HepG2 (cell line): ENCODE results near the gene ING1. TPM values are rescaled to one million over a fixed set of nuclear protein-coding genes. Genes with fewer than 3 reads are reported as not detected.

Experiments used
- CHD4 ChIP-seq: fragments of 200-600 bp; sonication (generic); IDR thresholded peaks from 2 replicates; pipeline ENCODE4 v1.7.0; 2017; ENCODE audit warnings: mild to moderate bottlenecking, low read length, borderline replicate concordance
- CREB1 ChIP-seq, 2 experiments: fragments of 450-650 bp in 1 of 2; IDR thresholded peaks; 2 replicates each; pipeline ENCODE4 v1.6.1; 2016 to 2017; ENCODE audit warnings: control low read depth in 1 of 2, mild to moderate bottlenecking in 1 of 2, missing compliant biosample characterization in 1 of 2, missing genetic modification characterization in 1 of 2
- HIC2 ChIP-seq: sonication (generic); formaldehyde crosslinking; IDR thresholded peaks from 2 replicates; pipeline ENCODE4 v1.9.0; 2022; ENCODE audit warnings: low read depth, missing genetic modification reagents
- HINFP ChIP-seq: sonication (generic); formaldehyde crosslinking; IDR thresholded peaks from 2 replicates; pipeline ENCODE4 v1.4.0; 2020; ENCODE audit warnings: low read depth, mild to moderate bottlenecking, missing genetic modification reagents
- ISX ChIP-seq: sonication (generic); formaldehyde crosslinking; conservative IDR thresholded peaks from 2 replicates; pipeline ENCODE4 v1.5.0; 2020; ENCODE audit warnings: missing genetic modification reagents
- JUND ChIP-seq: sonication (generic); formaldehyde crosslinking; IDR thresholded peaks from 2 replicates; pipeline ENCODE4 v1.8.0; 2022; ENCODE audit warnings: mild to moderate bottlenecking, missing genetic modification reagents
- KDM1A ChIP-seq: IDR thresholded peaks from 2 replicates; pipeline ENCODE4 v1.6.1; 2016; ENCODE audit warnings: missing compliant biosample characterization
- KMT2A ChIP-seq: sonication (generic); formaldehyde crosslinking; IDR thresholded peaks from 2 replicates; pipeline ENCODE4 v1.4.0; 2020; ENCODE audit warnings: missing genetic modification reagents
- SP2 ChIP-seq: sonication (generic); formaldehyde crosslinking; IDR thresholded peaks from 2 replicates; pipeline ENCODE4 v1.5.1; 2020; ENCODE audit warnings: mild to moderate bottlenecking, missing genetic modification reagents
- SRY ChIP-seq: sonication (generic); formaldehyde crosslinking; IDR thresholded peaks from 2 replicates; pipeline ENCODE4 v1.8.0; 2022; ENCODE audit warnings: mild to moderate bottlenecking, missing genetic modification reagents
- ZBTB10 ChIP-seq: sonication (generic); formaldehyde crosslinking; IDR thresholded peaks from 2 replicates; pipeline ENCODE4 v1.4.0; 2020; ENCODE audit warnings: missing genetic modification reagents, borderline replicate concordance
- ZNF232 ChIP-seq: sonication (generic); formaldehyde crosslinking; IDR thresholded peaks from 2 replicates; pipeline ENCODE4 v1.4.0; 2020; ENCODE audit warnings: missing genetic modification reagents, borderline replicate concordance
- ZNF292 ChIP-seq: sonication (generic); formaldehyde crosslinking; IDR thresholded peaks from 2 replicates; pipeline ENCODE4 v1.8.1; 2022; ENCODE audit warnings: mild to moderate bottlenecking, low read depth, missing genetic modification reagents, borderline replicate concordance
- ZNF430 ChIP-seq: sonication (generic); formaldehyde crosslinking; IDR thresholded peaks from 2 replicates; pipeline ENCODE4 v1.9.0; 2021; ENCODE audit warnings: mild to moderate bottlenecking, missing genetic modification reagents
- ZNF557 ChIP-seq: sonication (generic); formaldehyde crosslinking; IDR thresholded peaks from 2 replicates; pipeline ENCODE4 v1.4.0; 2020; ENCODE audit warnings: missing genetic modification reagents
- polyA plus RNA-seq, 8 experiments: library from polyadenylated mRNA; depleted of rRNA in 3 of 8; stranded (reverse) in 7 of 8; unstranded in 1 of 8; fragments of >200 nt; fragmentation: Illumina TruSeq in 4 of 8; extraction: Trizol in 4 of 8; gene quantifications; 2 replicates each; pipeline versions ENCODE4 v1.2.1 to v1.2.3, GENCODE V29; 2011 to 2016; ENCODE audit warnings: low read depth in 4 of 8, missing spikeins in 1 of 8, mixed read lengths in 1 of 8; ENCODE audit not compliant: insufficient read depth in 1 of 8
- total RNA-seq, 5 experiments: library from RNA; depleted of rRNA; stranded (reverse); fragments of >200 nt; fragmentation: Illumina TruSeq; extraction: Trizol; gene quantifications; 2 replicates each; pipeline ENCODE4 v1.2.3, GENCODE V29; 2016; ENCODE audit warnings: low read depth in 1 of 5

The ING1 gene
- total and polyA plus RNA-seq, 2 of the 13 experiments (the other 11 are each of a cell fraction or from before 2014, with no cell fraction given), result 8.1 to 16.1 TPM

- 0 out of 2 replicates have a peak, but pooled peaks have one; percentile 8 for TF ChIP-seq ZNF430
- TF ChIP-seq JUND (CRISPR knock-in tag), result 0 out of 2 replicates have a peak, but pooled peaks have one; percentile 6
- TF ChIP-seq CHD4, result peak; percentile 29; the same call in 1 of the 2 replicates
- TF ChIP-seq ZBTB10 (CRISPR knock-in tag), result peak; percentile 99
- peak; percentile 16; the same call in 1 of the 2 replicates for TF ChIP-seq SRY
- no peak for TF ChIP-seq KMT2A (CRISPR knock-in tag)
- TF ChIP-seq HIC2, result no peak
- TF ChIP-seq HINFP, result 0 out of 2 replicates have a peak, but pooled peaks have one; percentile 12
- no peak for TF ChIP-seq ISX
- no peak for TF ChIP-seq SP2 (CRISPR knock-in tag)
- TF ChIP-seq KDM1A (CRISPR knock-in tag), result no peak
- no peak; the same call in 1 of the 2 replicates for TF ChIP-seq ZNF292 (CRISPR knock-in tag)
- no peak for TF ChIP-seq ZNF557 (CRISPR knock-in tag)
- no peak for TF ChIP-seq ZNF232
- no peak for TF ChIP-seq CREB1 (IDR thresholded peaks at IDR 0.05)
- 0 out of 2 replicates have a peak, but pooled peaks have one; percentile 24 for TF ChIP-seq CREB1 (CRISPR knock-in tag; IDR thresholded peaks at IDR 0.05)
Observed at GRCh38 chr13:110706570-110707372, 6.7 kb upstream of the ING1 start (continued).
